Ascending aorta (tissue), 2 donors: ENCODE data around the gene MAML3. TPM values are rescaled to one million over a fixed set of nuclear protein-coding genes. Genes with fewer than 3 reads are reported as not detected.

Experiments
- DNase-seq, 2 donors: peaks; one replicate each; pipeline ENCODE4 v3.0.0-alpha.2; 2019; ENCODE audit warnings: low spot score in 2 of 2
- H3K27ac ChIP-seq, 2 donors: fragments of 200-600 bp; sonication (generic); one replicate each; pipeline ENCODE4 v1.5.1; 2016 to 2017; ENCODE audit warnings: mild to moderate bottlenecking in 1 of 2
- H3K27me3 ChIP-seq: fragments of 200-600 bp; sonication (generic); one replicate; pipeline ENCODE4 v1.5.1; 2017
- H3K36me3 ChIP-seq, 2 donors: fragments of 200-600 bp; sonication (generic); one replicate each; pipeline ENCODE4 v1.5.1; 2016
- H3K4me1 ChIP-seq, 2 donors: fragments of 200-600 bp; sonication (generic); one replicate each; pipeline ENCODE4 v1.5.1; 2016 to 2017; ENCODE audit warnings: mild to moderate bottlenecking in 1 of 2
- H3K4me3 ChIP-seq, 2 donors: fragments of 200-600 bp; sonication (generic); one replicate each; pipeline ENCODE4 v1.5.1; 2016 to 2017; ENCODE audit warnings: mild to moderate bottlenecking in 1 of 2
- H3K9me3 ChIP-seq, 2 donors: fragments of 200-600 bp; sonication (generic); one replicate each; pipeline ENCODE4 v1.5.1; 2016
- intact Hi-C: fragments of 100-400 bp; cut with DNase I; formaldehyde crosslinking; loops from one replicate; pipeline ENCODE4 v1.15.1; 2023
- total RNA-seq: library from RNA; depleted of rRNA; stranded (reverse); fragments of >200 nt; gene quantifications from one replicate; pipeline ENCODE4 v1.1.0, GENCODE V29; 2016
- TF ChIP-seq, protein P1 (sequence below), 3 experiments: fragments of 200-600 bp in 2 of 3; fragments of 450-650 bp in 1 of 3; sonication (generic) in 2 of 3; IDR thresholded peaks; one replicate each; pipeline ENCODE4 v1.5.1; 2016 to 2019; ENCODE audit warnings: antibody characterized with exemption in 3 of 3, mild to moderate bottlenecking in 1 of 3, moderate library complexity in 1 of 3

Gene MAML3
- total RNA-seq, 1 donor from 2014 or later: 4.7 TPM

DNA sequence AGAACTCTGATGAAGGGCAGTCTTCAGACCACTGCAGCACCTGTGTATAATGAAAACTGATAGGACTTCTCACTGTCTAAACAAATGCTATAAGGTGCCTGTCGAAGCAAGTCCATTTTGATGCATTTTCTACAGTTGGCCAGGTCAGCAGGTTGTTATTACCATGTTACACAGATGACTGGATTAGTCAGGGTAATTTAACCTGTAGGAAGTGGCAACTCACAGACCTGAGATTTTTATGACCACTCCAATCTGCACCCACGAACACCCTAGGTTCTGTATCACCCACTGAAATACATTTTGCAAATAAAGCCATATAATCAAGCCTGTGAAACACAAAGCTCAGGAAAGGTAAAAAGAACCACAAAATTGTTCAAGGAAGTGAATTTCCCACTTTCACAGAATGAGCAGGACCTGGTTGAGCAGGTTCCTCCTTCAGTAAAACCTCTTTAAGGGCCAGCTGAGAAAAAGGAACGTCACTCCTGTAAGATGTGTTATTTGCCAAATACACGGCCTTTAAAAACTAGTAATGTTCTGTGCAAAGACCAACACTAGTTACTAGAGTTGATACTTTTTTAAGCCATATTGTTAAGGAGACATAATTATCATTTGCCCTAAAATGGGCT, 12.7 kb downstream of the MAML3 start:
- TF ChIP-seq, protein P1, sequence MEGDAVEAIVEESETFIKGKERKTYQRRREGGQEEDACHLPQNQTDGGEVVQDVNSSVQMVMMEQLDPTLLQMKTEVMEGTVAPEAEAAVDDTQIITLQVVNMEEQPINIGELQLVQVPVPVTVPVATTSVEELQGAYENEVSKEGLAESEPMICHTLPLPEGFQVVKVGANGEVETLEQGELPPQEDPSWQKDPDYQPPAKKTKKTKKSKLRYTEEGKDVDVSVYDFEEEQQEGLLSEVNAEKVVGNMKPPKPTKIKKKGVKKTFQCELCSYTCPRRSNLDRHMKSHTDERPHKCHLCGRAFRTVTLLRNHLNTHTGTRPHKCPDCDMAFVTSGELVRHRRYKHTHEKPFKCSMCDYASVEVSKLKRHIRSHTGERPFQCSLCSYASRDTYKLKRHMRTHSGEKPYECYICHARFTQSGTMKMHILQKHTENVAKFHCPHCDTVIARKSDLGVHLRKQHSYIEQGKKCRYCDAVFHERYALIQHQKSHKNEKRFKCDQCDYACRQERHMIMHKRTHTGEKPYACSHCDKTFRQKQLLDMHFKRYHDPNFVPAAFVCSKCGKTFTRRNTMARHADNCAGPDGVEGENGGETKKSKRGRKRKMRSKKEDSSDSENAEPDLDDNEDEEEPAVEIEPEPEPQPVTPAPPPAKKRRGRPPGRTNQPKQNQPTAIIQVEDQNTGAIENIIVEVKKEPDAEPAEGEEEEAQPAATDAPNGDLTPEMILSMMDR (IDR thresholded peaks at IDR 0.05): no peak
- no peak for DNase-seq
- intact Hi-C loops: no loop called here

DNA sequence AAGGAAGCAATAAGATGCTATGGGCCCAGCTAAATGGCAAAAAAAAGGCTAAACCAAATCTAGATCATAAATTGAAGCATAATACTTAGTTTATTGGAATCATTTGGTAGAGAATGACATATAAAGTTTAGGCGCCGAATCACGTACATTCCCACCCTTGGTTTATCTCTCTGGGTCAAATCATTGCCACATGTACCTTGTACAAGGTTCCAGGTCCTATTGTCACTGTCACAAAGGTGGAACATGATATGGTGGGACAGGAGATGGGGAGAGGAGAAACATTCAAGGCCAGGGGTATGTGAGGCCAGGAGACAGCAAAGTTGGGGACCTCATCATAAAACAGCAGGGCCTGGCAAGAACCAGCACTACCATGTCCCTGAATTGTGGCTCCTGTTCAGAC, 13.4 kb downstream of the MAML3 start:
- no peaks in the 10 kb centered on the region for H3K36me3 ChIP-seq
- H3K27me3 ChIP-seq: no peaks in the 10 kb centered on the region
- H3K9me3 ChIP-seq: no peaks in the 10 kb centered on the region
- no peak overlapping the region for H3K4me3 ChIP-seq
- intact Hi-C loops: no loop called here
- no peak for DNase-seq
- no peaks in the 10 kb centered on the region for H3K4me1 ChIP-seq
- TF ChIP-seq, protein P1 (IDR thresholded peaks at IDR 0.05): no peak
- no peak overlapping the region for H3K27ac ChIP-seq

More for the DNA sequence above, 12.7 kb downstream of the MAML3 start:
- no peaks in the 10 kb centered on the region for H3K9me3 ChIP-seq
- no peak overlapping the region for H3K27ac ChIP-seq
- H3K4me1 ChIP-seq: no peaks in the 10 kb centered on the region
- no peaks in the 10 kb centered on the region for H3K27me3 ChIP-seq
- H3K36me3 ChIP-seq: no peaks in the 10 kb centered on the region
- H3K4me3 ChIP-seq: no peak overlapping the region

DNA sequence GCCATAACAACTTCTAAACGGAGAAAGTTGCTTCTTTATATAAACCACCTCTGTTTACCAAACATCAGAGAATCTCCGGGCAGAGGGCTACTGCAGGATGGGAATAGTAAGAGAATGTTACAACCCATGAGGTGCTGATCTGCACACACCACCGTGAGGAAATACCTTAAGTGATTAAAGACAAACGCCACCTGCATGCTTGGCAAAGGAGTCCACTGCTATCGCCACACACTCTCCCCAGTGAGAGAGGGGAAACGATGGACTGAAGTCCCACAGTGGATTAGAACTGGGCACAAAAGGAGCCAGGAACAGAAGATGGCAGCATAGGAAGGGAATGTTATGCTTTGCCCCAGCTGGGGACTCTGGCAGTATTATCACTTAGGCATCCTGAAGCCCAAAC, 15.6 kb downstream of the MAML3 start:
- Histone ChIP-seq H3K36me3 (no peaks in the 10 kb centered on the region), H3K4me1 (no peaks in the 10 kb centered on the region), H3K4me3 (no peak overlapping the region), H3K27ac (no peak overlapping the region), H3K9me3 (no peaks in the 10 kb centered on the region), H3K27me3 (no peaks in the 10 kb centered on the region)
- intact Hi-C loops: no loop called here
- no peak for DNase-seq
- TF ChIP-seq, protein P1 (IDR thresholded peaks at IDR 0.05): no peak

DNA sequence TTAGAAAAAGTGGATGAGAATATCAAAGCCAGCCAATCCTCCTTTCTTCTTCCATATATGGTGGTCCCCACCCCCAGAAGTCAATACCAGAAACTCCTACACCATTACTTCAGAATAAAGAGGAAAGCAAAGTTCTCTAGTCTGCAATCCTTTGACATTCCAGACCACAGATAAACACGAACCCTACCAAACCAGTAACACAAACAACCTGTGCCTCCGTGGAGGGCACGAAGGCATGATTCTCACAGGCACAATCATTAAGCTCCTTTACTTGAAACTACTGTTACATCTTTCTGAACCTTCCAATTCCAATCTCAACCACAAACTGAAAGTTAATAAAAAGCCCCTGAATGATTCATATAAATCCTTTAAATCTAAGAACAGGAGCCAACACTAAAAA, 16.3 kb downstream of the MAML3 start:
- Histone ChIP-seq H3K4me1 (no peaks in the 10 kb centered on the region), H3K36me3 (no peaks in the 10 kb centered on the region), H3K9me3 (no peaks in the 10 kb centered on the region), H3K27ac (no peak overlapping the region), H3K4me3 (no peak overlapping the region), H3K27me3 (no peaks in the 10 kb centered on the region)
- intact Hi-C loops: no loop called here
- DNase-seq: no peak
- TF ChIP-seq, protein P1 (IDR thresholded peaks at IDR 0.05): no peak

DNA sequence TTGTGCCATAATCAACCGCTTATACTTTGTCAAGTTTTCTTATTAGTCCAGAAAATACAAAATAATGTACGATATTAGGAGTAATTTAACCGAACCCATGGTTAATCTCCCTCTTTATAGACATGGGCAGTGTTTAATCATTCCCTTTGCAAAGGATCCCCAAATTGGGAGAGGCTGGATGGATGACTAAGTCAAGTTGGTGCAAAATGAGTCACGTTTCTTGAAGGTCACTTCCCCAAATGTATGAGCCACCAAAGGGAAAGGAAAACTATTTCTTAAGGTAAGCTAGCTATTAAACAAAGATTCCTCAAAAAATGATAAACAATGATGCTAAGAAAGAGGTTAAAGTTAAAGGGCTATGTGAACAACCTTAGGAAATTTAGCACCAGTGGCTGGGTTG, 17.5 kb downstream of the MAML3 start:
- intact Hi-C loops: no loop called here
- DNase-seq: no peak
- Histone ChIP-seq H3K9me3 (no peaks in the 10 kb centered on the region), H3K27ac (no peak overlapping the region), H3K36me3 (no peaks in the 10 kb centered on the region), H3K4me1 (no peaks in the 10 kb centered on the region), H3K4me3 (no peak overlapping the region), H3K27me3 (no peaks in the 10 kb centered on the region)
- TF ChIP-seq, protein P1 (IDR thresholded peaks at IDR 0.05): no peak
